ENCODE data around the gene NAPA. TPM values are rescaled to one million over a fixed set of nuclear protein-coding genes. Genes with fewer than 3 reads are reported as not detected.

NAPA gene
- total and polyA plus RNA-seq, 2 of the 13 experiments (the other 11 are each of a cell fraction or from before 2014, with no cell fraction given): 32.6 to 65.9 TPM

- DNase-seq (ENCODE audit: low spot score) (no peak), FAIRE-seq (no peak), ATAC-seq (no peak)
- H3K4me3 ChIP-seq (replicated peaks in 1 of 3; ENCODE audit: insufficient read depth in 1 of 3, low read depth in 2 of 3, low read length in 3 of 3): no peak overlapping the region
- BruUV-seq (replicated peaks): no TSS peak
- 0 out of 2 replicates have a peak, but pooled peaks cover 3% of the 10 kb centered on the region for H4K20me1 ChIP-seq (ENCODE audit: insufficient read depth, low read length)
- no peaks in the 10 kb centered on the region for H3K9me3 ChIP-seq (ENCODE audit: low read length)
- no peak overlapping the region for H3K27ac ChIP-seq (ENCODE audit: extremely low read length, insufficient read depth, low read length)
- no peak overlapping the region for H2AFZ ChIP-seq (ENCODE audit: low read length)
- CTCF ChIA-PET (ENCODE audit: low intra/inter-chr PET ratio, low total read pairs): no interaction called here
- 100% methylated on average over 6 of the region's 14 CpGs for WGBS (ENCODE audit: low lambda C conversion rate)
- no peaks in the 10 kb centered on the region for H3K79me2 ChIP-seq (ENCODE audit: insufficient read depth, low read length)
- in situ Hi-C loops (cut with HindIII; ENCODE audit: extremely low pct_ligation_motif_present, low pct_unique_long_range_greater_than_20kb): no loop called here
- no peaks in the 10 kb centered on the region for H3K4me1 ChIP-seq (ENCODE audit: insufficient read depth, low read length)
- no peak overlapping the region for H3K4me2 ChIP-seq (ENCODE audit: low read depth, low read length)
- TF ChIP-seq ZFP82 (CRISPR knock-in tag; IDR thresholded peaks at IDR 0.05; ENCODE audit: borderline replicate concordance) (no peak), SIN3B (IDR thresholded peaks at IDR 0.05; ENCODE audit: low read length) (no peak), NR3C1 (CRISPR knock-in tag; IDR thresholded peaks at IDR 0.05) (no peak), AGO2 (optimal IDR thresholded peaks at IDR 0.05; ENCODE audit: low read depth, low read length) (peak; percentile 32)
- no peaks in the 10 kb centered on the region for H3K27me3 ChIP-seq (ENCODE audit: control insufficient read depth in 1 of 2, insufficient read depth in 2 of 2, low read length in 2 of 2)
- POLR2A ChIA-PET: no interaction called here
- H3K36me3 ChIP-seq (replicated peaks in 1 of 2; ENCODE audit: control insufficient read depth in 1 of 2, insufficient read depth in 2 of 2, low read length in 2 of 2): peaks cover 13 to 16% of the 10 kb centered on the region in 2 experiments; a peak in 4 of 5 replicates
- intact Hi-C loops (cut with micrococcal nuclease; ENCODE audit: unreplicated experiment): no loop called here
- no peak overlapping the region for H3K9ac ChIP-seq (ENCODE audit: insufficient read depth, low read depth, low read length)
Measured at GRCh38 chr19:47497821-47498520, 16.9 kb downstream of the NAPA start.

- Histone ChIP-seq H3K9ac (ENCODE audit: insufficient read depth, low read depth, low read length) (no peak overlapping the region), H2AFZ (ENCODE audit: low read length) (no peak overlapping the region), H3K27me3 (ENCODE audit: control insufficient read depth in 1 of 2, insufficient read depth in 2 of 2, low read length in 2 of 2) (no peaks in the 10 kb centered on the region), H3K4me2 (ENCODE audit: low read depth, low read length) (no peak overlapping the region), H3K27ac (ENCODE audit: extremely low read length, insufficient read depth, low read length) (no peak overlapping the region), H3K9me3 (ENCODE audit: low read length) (no peaks in the 10 kb centered on the region), H3K4me3 (replicated peaks in 1 of 3; ENCODE audit: insufficient read depth in 1 of 3, low read depth in 2 of 3, low read length in 3 of 3) (no peak overlapping the region), H3K79me2 (ENCODE audit: insufficient read depth, low read length) (no peaks in the 10 kb centered on the region), H4K20me1 (ENCODE audit: insufficient read depth, low read length) (0 out of 2 replicates have a peak, but pooled peaks cover 3% of the 10 kb centered on the region), H3K4me1 (ENCODE audit: insufficient read depth, low read length) (no peaks in the 10 kb centered on the region), H3K36me3 (replicated peaks in 1 of 2; ENCODE audit: control insufficient read depth in 1 of 2, insufficient read depth in 2 of 2, low read length in 2 of 2) (peaks cover 10 to 13% of the 10 kb centered on the region in 2 experiments; a peak in 4 of 5 replicates)
- intact Hi-C loops (cut with micrococcal nuclease; ENCODE audit: unreplicated experiment): no loop called here
- WGBS (ENCODE audit: low lambda C conversion rate): 99% methylated on average over 7 of the region's 23 CpGs
- no peak for FAIRE-seq
- no peak for ATAC-seq
- DNase-seq (ENCODE audit: low spot score): no peak
- BruUV-seq (replicated peaks): no TSS peak
- ChIA-PET CTCF (ENCODE audit: low intra/inter-chr PET ratio, low total read pairs) (no interaction called here), POLR2A (no interaction called here)
- in situ Hi-C loops (cut with HindIII; ENCODE audit: extremely low pct_ligation_motif_present, low pct_unique_long_range_greater_than_20kb): no loop called here
- TF ChIP-seq AGO2 (optimal IDR thresholded peaks at IDR 0.05; ENCODE audit: low read depth, low read length) (peak; percentile 27), ARID2 (CRISPR knock-in tag; IDR thresholded peaks at IDR 0.05; ENCODE audit: borderline replicate concordance) (no peak), ZFP91 (CRISPR knock-in tag; IDR thresholded peaks at IDR 0.05; ENCODE audit: borderline replicate concordance) (no peak), AKAP8 (CRISPR knock-in tag; IDR thresholded peaks at IDR 0.05) (0 out of 2 replicates have a peak, but pooled peaks have one; percentile 41), RELA (CRISPR knock-in tag; IDR thresholded peaks at IDR 0.05) (no peak), MYNN (CRISPR knock-in tag; IDR thresholded peaks at IDR 0.05; ENCODE audit: low read depth) (no peak), NBN (conservative IDR thresholded peaks at IDR 0.05) (no peak), FUBP1 (CRISPR knock-in tag; IDR thresholded peaks at IDR 0.05; ENCODE audit: borderline replicate concordance) (no peak), ZNF720 (CRISPR knock-in tag; IDR thresholded peaks at IDR 0.05) (no peak)
Measured at GRCh38 chr19:47497050-47497766, 17.7 kb downstream of the NAPA start.
